GM13976 (cell line): Measurements from ENCODE around the gene TLR4.

ENCODE experiments used
- DNase-seq: peaks from one replicate; pipeline ENCODE4 v3.0.0; 2012; ENCODE audit warnings: low spot score
- CTCF ChIP-seq: IDR thresholded peaks from 2 replicates; pipeline ENCODE4 v1.5.1; 2012; ENCODE audit warnings: borderline replicate concordance, mild to moderate bottlenecking; ENCODE audit not compliant: insufficient read depth; ENCODE audit errors: extremely low read depth, missing control alignments, control extremely low read depth
- in situ Hi-C: fragments of 300-500 bp; cut with MboI; formaldehyde crosslinking; loops from one replicate; pipeline ENCODE4 v1.12.0; 2022; ENCODE audit warnings: low sequenced_read_pairs, mixed read lengths, inconsistent platforms; ENCODE audit not compliant: unreplicated experiment

Gene TLR4

GRCh38 chr9:117706421-117707116 is 2.4 kb downstream of the TLR4 start:
- in situ Hi-C loops, result no loop called here
- TF ChIP-seq CTCF, result no peak
- no peak for DNase-seq

DNA sequence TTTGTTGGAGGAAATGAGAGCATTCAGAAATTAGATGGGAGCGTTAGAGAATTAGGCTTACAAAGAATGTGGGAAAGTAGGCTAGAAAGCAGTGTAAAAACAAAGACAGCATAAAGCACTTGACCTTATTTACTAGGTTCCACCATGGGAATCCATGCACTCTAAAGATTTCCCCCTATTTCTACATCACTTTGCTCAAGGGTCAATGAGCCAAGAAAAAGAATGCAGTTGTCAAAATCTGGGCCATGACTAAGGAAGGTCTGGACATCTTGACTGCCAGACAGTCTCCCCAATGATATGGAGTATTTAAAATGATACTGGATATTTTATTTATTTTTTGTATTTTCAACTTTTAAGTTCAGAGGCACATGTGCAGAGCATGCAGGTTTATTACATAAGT is 3.4 kb downstream of the TLR4 start:
- in situ Hi-C loops, result no loop called here
- no peak for TF ChIP-seq CTCF
- no peak for DNase-seq

- in situ Hi-C loops, result no loop called here
- no peak for TF ChIP-seq CTCF
- no peak for DNase-seq
These were observed 5.7 kb downstream of the TLR4 start for GRCh38 chr9:117709936-117710335.

DNA sequence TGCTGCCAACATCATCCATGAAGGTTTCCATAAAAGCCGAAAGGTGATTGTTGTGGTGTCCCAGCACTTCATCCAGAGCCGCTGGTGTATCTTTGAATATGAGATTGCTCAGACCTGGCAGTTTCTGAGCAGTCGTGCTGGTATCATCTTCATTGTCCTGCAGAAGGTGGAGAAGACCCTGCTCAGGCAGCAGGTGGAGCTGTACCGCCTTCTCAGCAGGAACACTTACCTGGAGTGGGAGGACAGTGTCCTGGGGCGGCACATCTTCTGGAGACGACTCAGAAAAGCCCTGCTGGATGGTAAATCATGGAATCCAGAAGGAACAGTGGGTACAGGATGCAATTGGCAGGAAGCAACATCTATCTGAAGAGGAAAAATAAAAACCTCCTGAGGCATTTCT is 10.1 kb downstream of the TLR4 start:
- DNase-seq, result no peak
- in situ Hi-C loops, result no loop called here
- no peak for TF ChIP-seq CTCF

DNA sequence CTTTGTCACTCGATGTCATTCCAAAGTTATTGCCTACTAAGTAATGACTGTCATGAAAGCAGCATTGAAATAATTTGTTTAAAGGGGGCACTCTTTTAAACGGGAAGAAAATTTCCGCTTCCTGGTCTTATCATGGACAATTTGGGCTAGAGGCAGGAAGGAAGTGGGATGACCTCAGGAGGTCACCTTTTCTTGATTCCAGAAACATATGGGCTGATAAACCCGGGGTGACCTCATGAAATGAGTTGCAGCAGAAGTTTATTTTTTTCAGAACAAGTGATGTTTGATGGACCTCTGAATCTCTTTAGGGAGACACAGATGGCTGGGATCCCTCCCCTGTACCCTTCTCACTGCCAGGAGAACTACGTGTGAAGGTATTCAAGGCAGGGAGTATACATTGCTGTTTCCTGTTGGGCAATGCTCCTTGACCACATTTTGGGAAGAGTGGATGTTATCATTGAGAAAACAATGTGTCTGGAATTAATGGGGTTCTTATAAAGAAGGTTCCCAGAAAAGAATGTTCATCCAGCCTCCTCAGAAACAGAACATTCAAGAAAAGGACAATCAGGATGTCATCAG is 11.3 kb downstream of the TLR4 start:
- no peak for DNase-seq
- in situ Hi-C loops, result no loop called here
- TF ChIP-seq CTCF, result no peak

GRCh38 chr9:117718085-117718484 is 13.9 kb downstream of the TLR4 start:
- no peak for TF ChIP-seq CTCF
- DNase-seq, result peak; percentile 4
- in situ Hi-C loops, result no loop called here
